HS-27A (cell line): ENCODE data around the gene GNB1L.
A peak's percentile ranks its signal among the peaks of the same experiment; 100 is the strongest.

ENCODE experiments used
- DNase-seq: peaks from one replicate; pipeline ENCODE4 v3.0.0-alpha.2; 2012; ENCODE audit warnings: low read depth, missing footprints

The GNB1L gene

GRCh38 chr22:19875531-19876313 lies 21.0 kb upstream of the GNB1L start:
- DNase-seq: peak; percentile 26

DNA sequence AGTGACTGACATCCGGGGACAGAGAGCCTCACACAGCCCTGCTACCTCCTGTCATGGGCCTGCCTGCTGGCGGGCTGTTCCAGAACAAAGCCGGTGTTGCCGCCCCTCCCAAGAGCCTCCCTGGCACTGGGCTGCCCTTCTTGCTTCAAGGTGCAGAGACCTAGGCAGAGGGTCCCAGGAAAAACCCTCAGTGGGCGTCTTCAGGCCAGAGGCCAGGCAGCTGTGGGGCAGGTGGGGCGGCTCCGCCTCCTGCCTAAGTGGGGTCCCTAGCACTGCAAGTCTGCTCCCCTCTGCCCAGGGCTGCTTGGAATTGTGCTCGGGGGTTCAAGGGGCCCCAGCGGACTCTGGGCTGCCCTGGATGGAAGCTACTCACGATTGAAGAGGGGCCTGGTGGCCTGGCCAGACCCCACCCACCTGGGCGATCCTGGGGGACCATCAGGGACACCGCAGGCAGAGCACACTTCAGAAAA lies 20.4 kb upstream of the GNB1L start:
- no peak for DNase-seq

DNA sequence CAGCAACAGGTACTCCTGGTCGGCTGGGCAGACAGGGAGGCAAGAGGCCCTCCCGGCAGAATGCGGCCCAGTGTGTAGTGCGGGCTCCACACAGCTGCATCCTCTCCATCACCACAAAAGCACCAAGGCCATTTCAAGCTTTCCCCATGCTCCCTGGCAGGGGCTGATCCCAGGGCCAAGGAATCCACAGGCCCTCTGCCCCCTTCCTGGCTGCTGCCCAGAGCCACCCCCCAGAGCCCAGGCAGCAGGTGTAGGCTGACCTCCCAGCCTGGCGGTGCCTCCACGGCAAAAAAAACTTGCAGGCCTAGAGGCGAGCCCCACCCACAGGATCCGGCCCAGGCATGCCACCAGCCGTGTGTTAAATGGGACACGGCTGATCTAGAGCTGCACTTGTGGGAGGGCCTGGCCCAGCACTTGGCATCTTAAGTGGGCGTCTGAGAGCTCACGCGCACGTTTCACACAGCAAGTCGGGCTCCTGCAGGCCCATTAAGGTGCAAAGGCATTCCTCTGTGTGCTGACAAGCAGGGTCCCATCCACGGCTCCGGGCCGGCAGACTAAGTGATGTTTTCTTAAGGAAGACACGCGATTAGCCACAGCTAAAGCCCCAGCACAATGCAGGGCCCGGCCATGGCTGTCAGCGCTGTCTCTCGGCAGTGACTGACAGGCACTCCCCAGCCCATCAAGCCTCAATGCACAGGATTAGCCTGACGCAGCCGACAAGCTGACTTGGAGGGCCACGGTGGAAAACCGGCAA lies 19.8 kb upstream of the GNB1L start:
- DNase-seq: no peak

GRCh38 chr22:19873960-19874306 lies 19.3 kb upstream of the GNB1L start:
- DNase-seq: no peak

- no peak for DNase-seq
Observed at GRCh38 chr22:19873138-19873959, 18.7 kb upstream of the GNB1L start.

DNA sequence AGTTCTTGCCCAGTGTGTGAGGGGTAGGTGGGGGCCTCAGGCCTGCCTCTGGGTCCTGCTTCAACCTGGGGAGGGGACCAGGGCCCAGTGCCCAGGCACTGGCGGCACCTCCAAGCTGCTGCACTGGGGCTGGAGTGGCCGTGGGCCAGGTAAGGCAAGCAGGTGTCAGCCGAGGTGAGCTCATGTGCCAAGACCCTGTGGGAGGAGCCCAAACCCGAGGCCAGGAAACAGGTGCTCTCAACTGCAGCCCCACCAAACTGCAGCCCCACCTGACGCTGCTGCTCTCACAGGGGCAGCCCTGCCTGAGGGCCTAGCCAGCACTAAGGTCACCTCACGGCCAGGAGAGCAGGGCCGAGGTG lies 18.1 kb upstream of the GNB1L start:
- DNase-seq: no peak

- no peak for DNase-seq
Observed at GRCh38 chr22:19871845-19872778, 17.4 kb upstream of the GNB1L start.

GRCh38 chr22:19871023-19871844 lies 16.6 kb upstream of the GNB1L start:
- DNase-seq: no peak

- no peak for DNase-seq
Observed at GRCh38 chr22:19870153-19871022, 15.7 kb upstream of the GNB1L start.

DNA sequence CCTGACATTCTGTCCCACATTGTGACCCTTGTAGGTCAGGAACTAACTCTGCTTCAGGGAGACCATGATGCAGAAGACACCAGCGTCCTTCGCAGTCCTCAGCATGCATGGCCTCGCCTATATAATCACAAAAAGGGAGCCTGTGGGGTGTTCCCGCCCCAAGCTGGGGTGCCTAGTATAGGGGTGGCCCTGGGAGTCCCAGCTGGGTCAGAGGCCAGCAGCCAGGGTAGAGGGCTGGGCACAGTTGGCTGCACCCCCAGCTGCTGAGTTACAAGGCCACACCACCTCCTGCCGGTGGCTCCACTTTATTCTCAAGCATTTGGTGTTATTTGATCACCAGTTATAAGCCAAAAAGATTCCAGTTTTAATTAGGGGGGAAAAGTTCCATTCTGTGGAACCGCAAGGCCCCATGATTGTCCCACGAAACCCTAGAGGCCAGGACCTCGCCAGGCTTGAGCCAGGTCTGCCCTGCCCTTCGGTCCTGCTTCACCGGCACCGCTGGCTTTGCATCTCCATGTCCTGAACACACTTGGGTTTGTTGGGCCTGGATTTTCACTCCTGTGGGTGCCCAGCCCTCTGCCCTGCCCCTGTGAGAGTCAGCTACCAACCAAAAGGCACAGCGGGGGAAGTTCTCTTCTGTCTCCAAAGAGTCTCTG lies 15.0 kb upstream of the GNB1L start:
- DNase-seq: no peak

GRCh38 chr22:19868773-19869471 lies 14.2 kb upstream of the GNB1L start:
- no peak for DNase-seq

GRCh38 chr22:19868333-19868732 lies 13.7 kb upstream of the GNB1L start:
- DNase-seq: no peak

- no peak for DNase-seq
Observed at GRCh38 chr22:19867617-19868016, 12.9 kb upstream of the GNB1L start.

- DNase-seq: no peak
Observed at GRCh38 chr22:19866665-19867009, 12.0 kb upstream of the GNB1L start.

DNA sequence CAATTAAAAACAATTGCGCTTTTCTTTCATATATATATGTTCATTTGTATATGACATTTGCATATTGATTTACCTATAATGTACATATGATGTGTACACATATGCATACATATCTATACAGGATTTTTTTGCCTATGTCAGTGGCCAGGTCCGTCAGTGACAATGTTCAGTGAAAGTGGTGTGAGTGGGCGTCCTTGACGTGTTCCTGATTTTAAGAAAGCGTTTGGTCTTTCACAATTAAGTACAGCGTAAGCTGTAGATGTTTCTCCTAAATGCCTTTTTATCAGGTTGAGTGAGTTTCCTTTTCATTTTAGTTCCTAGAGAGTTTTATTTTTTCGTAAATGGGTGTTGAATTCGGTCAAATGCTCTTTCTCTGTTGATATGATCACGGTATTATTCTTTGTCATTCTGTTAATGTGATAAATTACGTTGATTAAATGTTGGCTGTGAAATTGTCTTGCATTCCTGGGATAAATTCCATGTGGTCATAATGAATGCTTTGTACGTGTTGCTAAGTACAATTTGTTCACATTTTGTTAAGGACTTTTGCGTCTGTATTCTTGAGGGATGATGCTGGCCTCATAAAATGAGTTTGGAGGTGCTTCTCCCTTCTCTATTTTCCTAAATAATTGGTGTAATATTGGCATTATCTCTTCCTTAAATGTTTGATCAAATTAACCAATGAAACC lies 10.6 kb upstream of the GNB1L start:
- DNase-seq: no peak

- DNase-seq: no peak
Observed at GRCh38 chr22:19864538-19865106, 9.9 kb upstream of the GNB1L start.

DNA sequence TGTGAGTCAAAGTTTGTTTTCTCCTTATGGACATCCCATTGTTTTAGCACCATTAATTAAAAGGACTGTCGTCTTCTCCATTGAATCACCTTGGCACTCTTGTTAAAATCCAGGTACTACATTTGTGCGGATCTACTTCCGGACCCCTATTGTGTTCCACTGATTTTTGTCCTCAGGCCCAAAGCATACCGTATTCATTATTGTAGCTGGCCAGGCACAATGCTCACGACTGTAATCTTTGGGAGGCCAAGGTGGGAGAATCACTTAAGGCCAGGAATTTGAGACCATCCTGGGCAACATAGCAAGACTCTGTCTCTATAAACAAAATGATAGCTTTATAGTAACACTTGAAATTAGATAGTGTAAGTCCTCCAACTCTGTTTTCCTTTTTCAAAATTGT lies 8.9 kb upstream of the GNB1L start:
- DNase-seq: no peak
